SKM-1 treated with dmso at 0.1 percent for 144 hours (cell line): ENCODE measurements around the gene COG2.
"Not testable (repeated sequence)": the region's sequence is repeated elsewhere in the genome, so short reads cannot be mapped to it uniquely, and the experiment has no call there.

ENCODE experiments used
- DNase-seq: peaks from one replicate; lab custom pipeline; 2025; ENCODE audit not compliant: unreplicated experiment; lab: John Stamatoyannopoulos, UW

The COG2 gene

GRCh38 chr1:230626232-230626631, 16.0 kb upstream of the COG2 start:
- no peak for DNase-seq

- no peak for DNase-seq
These were observed 14.5 kb upstream of the COG2 start for GRCh38 chr1:230627767-230628166.

- no peak for DNase-seq
These were observed 12.8 kb upstream of the COG2 start for GRCh38 chr1:230629511-230629910.

DNA sequence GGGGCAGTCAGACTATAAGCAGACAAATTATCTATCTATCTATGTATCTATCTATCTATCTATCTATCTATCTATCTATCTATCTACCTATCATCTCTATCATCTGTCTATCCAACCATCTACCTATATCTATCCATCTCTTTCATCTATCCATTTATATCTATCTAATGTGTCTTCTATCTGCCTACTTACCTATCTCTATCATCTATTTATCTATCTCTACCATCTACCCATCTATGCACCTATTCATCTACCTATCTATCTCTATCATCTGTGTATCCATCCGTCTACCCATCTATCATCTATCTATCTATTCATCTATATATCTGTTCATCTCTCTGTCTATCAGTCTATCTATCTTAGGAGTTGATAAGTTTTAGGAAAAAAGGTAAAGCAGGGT, 10.8 kb upstream of the COG2 start:
- no peak for DNase-seq

DNA sequence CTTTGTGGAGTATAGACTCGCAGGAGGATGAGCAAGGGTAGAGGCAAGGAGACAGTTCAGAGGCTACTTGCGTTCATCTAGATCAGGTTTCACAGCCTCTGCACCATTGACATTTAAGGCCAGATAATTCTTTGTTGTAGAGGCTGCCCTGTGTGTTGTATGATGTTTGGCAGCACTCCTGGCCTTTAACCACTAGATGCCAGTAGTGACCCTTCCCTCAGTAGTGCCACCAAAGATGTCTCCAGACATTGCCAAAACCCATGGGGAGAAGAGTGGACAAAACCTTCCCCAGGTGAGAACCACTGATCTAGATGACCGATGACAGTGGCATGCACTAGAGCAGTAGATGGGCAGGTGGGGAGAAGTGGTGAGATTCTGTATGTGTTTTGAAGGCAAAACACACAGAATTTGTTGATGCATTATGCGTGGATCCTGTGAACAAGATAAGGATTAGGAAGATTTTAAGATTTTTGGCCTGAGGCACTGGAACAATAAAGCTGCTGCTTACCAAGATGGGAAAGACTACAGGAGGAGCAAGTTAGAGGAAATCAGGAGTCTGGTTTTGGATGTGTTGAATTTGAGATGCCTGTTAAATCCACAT, 9.9 kb upstream of the COG2 start:
- DNase-seq, result peak; percentile 62

- no peak for DNase-seq
These were observed 8.8 kb upstream of the COG2 start for GRCh38 chr1:230633469-230633868.

DNA sequence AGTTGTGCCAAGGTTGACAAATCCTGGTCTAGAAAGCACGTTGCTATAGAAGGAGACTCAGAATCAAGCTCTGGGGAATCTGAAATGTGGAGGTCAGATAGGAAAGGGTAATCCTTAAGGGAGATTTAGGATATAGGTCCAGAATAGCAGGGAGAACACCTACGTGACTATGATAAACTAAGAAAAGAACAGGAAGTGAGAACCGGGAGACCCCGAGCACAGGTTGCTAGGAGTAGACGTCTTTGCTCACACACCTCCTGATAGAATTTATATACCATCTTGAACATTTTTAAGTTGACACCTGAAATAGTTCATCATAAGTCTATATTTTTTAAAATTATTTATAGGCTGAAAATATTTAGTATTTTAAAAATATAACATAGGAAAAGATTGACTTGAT, 7.9 kb upstream of the COG2 start:
- no peak for DNase-seq

- DNase-seq, result no peak
These were observed 5.6 kb upstream of the COG2 start for GRCh38 chr1:230636575-230637148.

DNA sequence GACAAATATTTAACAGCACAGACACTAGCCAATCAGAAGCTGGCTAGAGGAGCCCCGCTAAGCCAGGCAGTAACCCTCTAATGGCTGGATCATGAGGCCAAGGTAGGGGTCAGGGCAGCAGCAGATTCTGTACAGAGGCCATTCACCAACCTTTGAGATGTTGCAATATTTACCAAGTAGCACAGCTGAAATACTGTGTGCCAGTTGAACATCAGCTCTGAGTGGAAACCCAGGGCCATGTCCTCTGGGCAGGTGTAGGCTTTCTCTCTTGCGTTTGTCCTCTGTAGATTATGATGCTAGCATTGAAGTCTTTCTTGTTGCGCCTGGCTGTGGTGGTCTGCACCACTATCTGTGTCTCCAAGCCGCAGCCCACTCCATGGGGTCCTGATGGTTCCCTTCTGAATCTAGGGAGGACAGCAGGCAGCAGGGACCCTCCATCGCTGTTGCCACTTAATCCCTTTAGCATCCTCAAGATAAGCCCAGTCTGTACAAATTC, 2.5 kb upstream of the COG2 start:
- DNase-seq, result no peak

DNA sequence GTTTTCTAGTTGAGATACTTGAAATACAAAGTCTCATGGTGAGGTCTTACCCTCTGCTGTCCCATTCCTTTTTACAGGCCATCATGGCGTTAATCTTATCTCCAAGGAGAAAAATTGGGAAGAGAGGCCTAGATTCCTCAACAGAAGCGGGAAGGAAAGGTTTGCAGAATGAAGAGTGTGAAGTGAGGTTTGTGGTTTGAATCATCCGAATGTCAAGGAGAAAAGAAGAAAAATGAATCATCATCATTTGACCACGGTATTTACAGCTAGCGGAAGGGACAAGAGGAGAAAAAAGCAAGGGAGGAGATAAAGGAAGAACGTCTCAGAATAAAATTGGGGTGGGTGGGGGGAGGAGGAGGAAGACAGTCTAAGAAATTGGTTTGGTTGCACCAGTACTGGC, 935 bp upstream of the COG2 start:
- no peak for DNase-seq

DNA sequence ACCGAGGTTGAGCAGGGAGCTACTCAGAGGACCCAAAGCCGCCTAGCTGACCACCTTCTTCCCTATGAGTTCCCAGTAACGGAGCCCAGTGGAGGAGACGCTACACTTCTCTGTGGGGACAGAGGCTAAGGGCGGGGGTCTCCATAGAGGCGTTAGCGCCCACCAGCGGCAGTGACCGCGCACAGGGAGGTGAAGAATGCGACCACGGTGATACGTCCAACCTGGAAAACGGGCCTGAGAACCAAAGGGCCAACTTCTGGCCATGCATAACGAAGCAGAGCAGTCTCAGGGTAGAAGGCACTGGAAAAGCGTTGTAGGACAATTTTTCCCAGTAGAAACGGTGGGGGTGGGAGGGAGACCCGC, 400 bp upstream of the COG2 start:
- DNase-seq, result no peak

DNA sequence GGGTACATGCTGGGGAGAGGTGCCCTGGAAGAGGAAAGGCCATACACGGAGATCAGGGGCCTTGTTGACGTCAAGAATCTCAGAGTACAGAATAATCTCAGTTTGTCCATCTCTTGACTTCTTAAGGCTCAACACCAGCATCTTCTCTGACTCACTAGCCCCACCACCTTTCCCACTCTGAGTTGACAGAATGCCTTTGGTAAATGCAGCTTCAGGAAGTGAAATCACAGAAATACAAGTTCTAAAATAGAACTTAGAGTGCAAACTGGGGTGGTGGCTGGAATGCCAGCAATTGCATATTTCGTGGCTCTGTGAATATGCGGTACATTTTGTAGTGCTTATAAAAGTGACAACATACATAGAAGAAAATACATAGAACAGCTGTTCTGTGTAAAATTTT, 1.6 kb downstream of the COG2 start:
- DNase-seq, result no peak

DNA sequence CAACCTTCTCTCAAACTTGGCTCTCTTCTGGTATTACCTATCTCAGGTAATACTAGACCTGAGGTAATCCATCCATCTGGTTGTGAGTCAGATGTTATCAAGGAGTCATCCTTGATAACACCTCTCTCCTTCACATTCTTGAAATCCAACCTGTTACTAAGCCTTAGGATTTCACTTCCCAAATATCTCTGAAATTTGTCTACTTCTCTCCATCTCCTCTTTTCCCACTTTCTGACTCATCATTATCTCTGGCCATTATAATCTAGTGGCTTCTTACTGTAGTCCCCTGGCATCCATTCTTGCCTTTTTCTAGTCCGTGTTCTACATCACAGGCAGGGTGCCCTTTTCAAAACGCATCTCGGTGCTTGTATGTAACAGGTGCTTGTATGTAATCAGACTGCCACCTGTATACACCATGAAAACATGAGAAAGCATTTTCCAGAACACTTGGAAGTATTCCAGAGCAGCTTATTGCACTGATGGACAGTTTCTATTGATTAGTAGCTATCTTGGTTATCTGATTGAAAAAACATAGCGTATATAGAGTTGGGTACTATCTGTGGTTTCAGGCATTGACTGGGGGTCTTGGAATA, 4.5 kb downstream of the COG2 start:
- DNase-seq, result no peak

DNA sequence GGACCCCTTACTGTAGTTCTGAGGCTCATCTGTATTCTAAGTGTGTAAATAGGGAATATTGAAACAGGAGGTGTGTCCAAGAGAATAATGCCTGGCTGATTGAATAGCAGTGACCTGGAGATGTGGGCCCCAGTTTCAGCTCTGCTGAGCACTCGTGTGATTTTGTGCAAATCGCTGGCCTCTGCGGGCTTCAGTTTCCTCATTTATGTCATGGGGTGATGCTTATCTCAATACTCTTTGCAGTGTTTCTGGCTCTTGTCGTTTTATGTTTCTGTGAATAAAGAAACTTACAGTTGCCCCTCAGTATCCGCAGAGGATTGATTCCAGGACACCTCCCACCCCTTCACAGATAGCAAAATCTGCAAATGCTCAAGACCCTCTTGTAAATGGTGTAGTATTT, 5.0 kb downstream of the COG2 start:
- no peak for DNase-seq

DNA sequence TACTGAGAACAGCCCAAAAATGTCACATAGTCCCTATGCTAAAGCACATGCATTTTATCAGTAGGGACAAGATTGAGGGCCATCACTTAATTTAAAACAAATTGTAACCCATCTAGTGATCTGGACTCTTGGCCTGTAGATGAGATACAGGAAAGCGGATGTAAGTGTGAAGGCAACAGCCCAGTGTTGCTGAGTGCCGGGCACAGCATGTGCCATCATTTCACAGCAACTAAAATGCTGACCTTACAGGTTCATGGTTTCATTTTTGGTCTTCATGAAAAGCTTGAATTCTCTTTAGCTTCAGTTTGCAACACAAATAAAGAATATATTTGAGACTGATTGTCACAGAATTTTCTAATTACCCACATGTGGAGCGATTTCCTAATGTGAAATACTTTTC, 5.8 kb downstream of the COG2 start:
- DNase-seq, result no peak

DNA sequence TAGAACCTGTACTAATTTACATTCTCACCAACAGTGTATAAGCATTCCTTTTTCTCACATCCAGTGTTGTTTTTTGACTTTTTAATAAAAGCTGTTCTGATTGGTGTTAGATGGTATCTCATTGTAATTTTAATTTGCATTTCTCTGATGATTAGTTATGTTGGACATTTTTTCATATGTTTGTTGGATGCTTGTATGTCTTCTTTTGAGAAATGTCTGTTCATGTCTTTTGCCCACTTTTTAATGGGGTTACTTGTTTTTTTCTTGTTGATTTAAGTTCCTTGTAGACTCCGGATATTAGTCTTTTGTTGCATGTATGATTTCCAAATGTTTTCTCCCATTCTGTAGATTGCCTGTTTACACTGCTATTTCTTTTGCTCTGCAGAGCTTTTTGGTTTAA, 8.0 kb downstream of the COG2 start:
- no peak for DNase-seq

GRCh38 chr1:230651235-230651634, 9.0 kb downstream of the COG2 start:
- DNase-seq, result no peak

- not testable (repeated sequence) for DNase-seq
These were observed 14.4 kb downstream of the COG2 start for GRCh38 chr1:230656719-230657118.

- DNase-seq, result not testable (repeated sequence)
These were observed 15.8 kb downstream of the COG2 start for GRCh38 chr1:230658103-230658502.

- no peak for DNase-seq
These were observed 16.4 kb downstream of the COG2 start for GRCh38 chr1:230658691-230659090.

DNA sequence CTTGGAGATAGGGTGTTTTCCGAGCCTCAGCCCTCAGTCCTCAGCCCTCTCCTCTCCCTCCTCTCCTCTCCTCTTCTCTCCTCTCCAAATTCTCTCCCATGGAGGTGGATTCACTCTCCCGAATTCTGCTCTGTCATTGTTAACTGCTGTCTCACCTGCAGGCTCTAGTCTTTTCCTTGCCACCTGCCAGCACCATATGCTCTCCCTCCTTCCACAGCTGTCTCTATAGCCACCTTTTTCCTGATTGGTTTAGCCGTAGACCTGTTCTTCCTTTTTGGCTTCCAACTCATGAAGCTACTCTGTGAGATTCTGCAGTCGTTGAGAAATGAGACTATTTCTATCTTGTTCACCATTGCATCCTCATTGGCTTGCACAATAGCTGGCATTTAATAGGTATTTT, 19.7 kb downstream of the COG2 start:
- DNase-seq, result no peak

DNA sequence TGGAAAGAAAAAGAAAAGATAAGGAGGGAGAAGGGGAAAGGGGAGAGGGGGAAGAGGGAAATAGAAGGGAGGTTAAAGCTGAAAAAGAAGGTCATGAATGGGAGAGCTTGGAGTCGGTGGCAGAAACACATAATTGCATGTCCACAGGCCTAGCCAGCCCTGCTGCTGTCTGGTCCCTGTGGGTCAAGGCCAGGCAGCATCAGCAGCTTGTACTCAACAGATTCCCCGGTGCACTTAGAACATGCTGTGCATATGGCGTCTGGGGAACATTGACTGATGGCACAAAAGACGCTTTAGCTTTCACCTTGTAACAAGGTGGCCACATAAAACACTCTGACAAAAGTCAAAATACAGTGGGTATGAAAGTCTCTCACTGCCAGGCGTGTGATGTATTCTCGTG, 25.9 kb downstream of the COG2 start:
- no peak for DNase-seq

GRCh38 chr1:230669543-230669942, 27.3 kb downstream of the COG2 start:
- DNase-seq, result no peak
